ENCODE data around the gene DPYSL5. TPM values are rescaled to one million over a fixed set of nuclear protein-coding genes. Genes with fewer than 3 reads are reported as not detected.

The DPYSL5 gene
- total and polyA plus RNA-seq, 9 of the 15 experiments (the other 6 are each of a cell fraction or from before 2014, with no cell fraction given) = 0.06 TPM; not detected in 8

DNA sequence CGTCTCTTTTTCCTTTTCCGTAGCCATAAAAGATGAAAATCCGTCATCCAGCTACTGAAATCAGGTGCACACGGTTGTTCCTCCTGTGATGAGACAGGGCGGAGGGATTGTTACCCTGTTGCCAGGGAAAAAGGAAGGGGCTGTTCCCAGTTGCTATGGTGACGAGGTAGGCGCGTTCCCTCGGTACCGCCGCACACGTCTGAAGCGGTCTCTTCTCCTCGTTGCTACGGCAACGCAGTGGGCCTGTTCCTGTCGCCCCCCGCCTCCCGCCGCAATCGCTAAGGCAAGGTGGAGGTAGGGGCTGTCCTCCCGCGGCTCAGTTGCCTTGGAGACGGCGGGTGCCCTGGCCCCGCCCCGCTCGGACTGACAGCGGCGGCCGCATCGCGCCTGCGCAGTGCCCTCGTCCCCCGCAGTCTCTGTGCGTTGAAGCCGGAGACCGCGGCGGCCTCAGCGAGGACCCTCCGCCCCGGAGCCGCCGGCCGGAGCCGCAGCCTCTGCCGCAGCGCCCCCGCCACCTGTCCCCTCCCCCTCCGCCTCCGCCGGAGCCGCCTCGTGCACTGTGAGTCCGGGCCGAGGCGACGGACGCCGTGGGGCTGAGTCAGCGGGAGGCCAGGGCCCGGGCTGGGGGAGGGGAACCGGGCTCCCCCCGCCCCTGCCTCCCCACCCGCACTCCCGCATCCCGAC, 122.5 kb downstream of the DPYSL5 start, which contains the start of gene MAPRE3 (continued):
- TF ChIP-seq, protein P1, sequence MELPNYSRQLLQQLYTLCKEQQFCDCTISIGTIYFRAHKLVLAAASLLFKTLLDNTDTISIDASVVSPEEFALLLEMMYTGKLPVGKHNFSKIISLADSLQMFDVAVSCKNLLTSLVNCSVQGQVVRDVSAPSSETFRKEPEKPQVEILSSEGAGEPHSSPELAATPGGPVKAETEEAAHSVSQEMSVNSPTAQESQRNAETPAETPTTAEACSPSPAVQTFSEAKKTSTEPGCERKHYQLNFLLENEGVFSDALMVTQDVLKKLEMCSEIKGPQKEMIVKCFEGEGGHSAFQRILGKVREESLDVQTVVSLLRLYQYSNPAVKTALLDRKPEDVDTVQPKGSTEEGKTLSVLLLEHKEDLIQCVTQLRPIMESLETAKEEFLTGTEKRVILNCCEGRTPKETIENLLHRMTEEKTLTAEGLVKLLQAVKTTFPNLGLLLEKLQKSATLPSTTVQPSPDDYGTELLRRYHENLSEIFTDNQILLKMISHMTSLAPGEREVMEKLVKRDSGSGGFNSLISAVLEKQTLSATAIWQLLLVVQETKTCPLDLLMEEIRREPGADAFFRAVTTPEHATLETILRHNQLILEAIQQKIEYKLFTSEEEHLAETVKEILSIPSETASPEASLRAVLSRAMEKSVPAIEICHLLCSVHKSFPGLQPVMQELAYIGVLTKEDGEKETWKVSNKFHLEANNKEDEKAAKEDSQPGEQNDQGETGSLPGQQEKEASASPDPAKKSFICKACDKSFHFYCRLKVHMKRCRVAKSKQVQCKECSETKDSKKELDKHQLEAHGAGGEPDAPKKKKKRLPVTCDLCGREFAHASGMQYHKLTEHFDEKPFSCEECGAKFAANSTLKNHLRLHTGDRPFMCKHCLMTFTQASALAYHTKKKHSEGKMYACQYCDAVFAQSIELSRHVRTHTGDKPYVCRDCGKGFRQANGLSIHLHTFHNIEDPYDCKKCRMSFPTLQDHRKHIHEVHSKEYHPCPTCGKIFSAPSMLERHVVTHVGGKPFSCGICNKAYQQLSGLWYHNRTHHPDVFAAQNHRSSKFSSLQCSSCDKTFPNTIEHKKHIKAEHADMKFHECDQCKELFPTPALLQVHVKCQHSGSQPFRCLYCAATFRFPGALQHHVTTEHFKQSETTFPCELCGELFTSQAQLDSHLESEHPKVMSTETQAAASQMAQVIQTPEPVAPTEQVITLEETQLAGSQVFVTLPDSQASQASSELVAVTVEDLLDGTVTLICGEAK (IDR thresholded peaks at IDR 0.05) = peak; percentile 45; the same call in 1 of the 2 replicates
- TF ChIP-seq, protein P1 (CRISPR knock-in tag; IDR thresholded peaks at IDR 0.05) = no peak
- TF ChIP-seq ZBTB7A (IDR thresholded peaks at IDR 0.05; ENCODE audit: borderline replicate concordance, control insufficient read depth, low read depth, low read length) = 0 out of 2 replicates have a peak, but pooled peaks have one; percentile 50
- peak; percentile 84 for TF ChIP-seq PCBP1 (IDR thresholded peaks at IDR 0.05; ENCODE audit: low read depth, low read length, poor library complexity, severe bottlenecking)
- peak; percentile 41 for TF ChIP-seq HMGN3 (IDR thresholded peaks at IDR 0.05; ENCODE audit: borderline replicate concordance, extremely low read depth, insufficient read length, low read depth, low read length)
- TF ChIP-seq NEUROD1 (IDR thresholded peaks at IDR 0.05; ENCODE audit: borderline replicate concordance, low read depth, low read length, partially characterized antibody) = no peak
- TF ChIP-seq, protein P2, sequence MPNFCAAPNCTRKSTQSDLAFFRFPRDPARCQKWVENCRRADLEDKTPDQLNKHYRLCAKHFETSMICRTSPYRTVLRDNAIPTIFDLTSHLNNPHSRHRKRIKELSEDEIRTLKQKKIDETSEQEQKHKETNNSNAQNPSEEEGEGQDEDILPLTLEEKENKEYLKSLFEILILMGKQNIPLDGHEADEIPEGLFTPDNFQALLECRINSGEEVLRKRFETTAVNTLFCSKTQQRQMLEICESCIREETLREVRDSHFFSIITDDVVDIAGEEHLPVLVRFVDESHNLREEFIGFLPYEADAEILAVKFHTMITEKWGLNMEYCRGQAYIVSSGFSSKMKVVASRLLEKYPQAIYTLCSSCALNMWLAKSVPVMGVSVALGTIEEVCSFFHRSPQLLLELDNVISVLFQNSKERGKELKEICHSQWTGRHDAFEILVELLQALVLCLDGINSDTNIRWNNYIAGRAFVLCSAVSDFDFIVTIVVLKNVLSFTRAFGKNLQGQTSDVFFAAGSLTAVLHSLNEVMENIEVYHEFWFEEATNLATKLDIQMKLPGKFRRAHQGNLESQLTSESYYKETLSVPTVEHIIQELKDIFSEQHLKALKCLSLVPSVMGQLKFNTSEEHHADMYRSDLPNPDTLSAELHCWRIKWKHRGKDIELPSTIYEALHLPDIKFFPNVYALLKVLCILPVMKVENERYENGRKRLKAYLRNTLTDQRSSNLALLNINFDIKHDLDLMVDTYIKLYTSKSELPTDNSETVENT (CRISPR knock-in tag; IDR thresholded peaks at IDR 0.05) = peak; percentile 34; the same call in 1 of the 2 replicates
- TF ChIP-seq RB1 (IDR thresholded peaks at IDR 0.05; ENCODE audit: low read depth) = peak; percentile 68; the same call in 1 of the 2 replicates
- TF ChIP-seq, protein P3, sequence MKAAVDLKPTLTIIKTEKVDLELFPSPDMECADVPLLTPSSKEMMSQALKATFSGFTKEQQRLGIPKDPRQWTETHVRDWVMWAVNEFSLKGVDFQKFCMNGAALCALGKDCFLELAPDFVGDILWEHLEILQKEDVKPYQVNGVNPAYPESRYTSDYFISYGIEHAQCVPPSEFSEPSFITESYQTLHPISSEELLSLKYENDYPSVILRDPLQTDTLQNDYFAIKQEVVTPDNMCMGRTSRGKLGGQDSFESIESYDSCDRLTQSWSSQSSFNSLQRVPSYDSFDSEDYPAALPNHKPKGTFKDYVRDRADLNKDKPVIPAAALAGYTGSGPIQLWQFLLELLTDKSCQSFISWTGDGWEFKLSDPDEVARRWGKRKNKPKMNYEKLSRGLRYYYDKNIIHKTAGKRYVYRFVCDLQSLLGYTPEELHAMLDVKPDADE (conservative IDR thresholded peaks at IDR 0.05; ENCODE audit: control insufficient read depth, low read depth, low read length) = 0 out of 2 replicates have a peak, but pooled peaks have one; percentile 27
- peak; percentile 92 for TF ChIP-seq ZBTB1 (CRISPR knock-in tag; IDR thresholded peaks at IDR 0.05; ENCODE audit: borderline replicate concordance, low read depth)
- peak; percentile 81 for TF ChIP-seq FOSL1 (tag; conservative IDR thresholded peaks at IDR 0.05)
- no peak for TF ChIP-seq JUNB (CRISPR knock-in tag; conservative IDR thresholded peaks at IDR 0.05)
- no peak for TF ChIP-seq TAF9B (IDR thresholded peaks at IDR 0.05; ENCODE audit: partially characterized antibody)

Measured in K562 (cell line).